Mesothelial cell of epicardium (in vitro differentiated cells): ENCODE data around the gene DGKI. TPM values are rescaled to one million over a fixed set of nuclear protein-coding genes. Genes with fewer than 3 reads are reported as not detected.

ENCODE experiments used
- DNase-seq, 2 experiments: peaks; one replicate each; pipeline ENCODE4 v3.0.0; 2021; ENCODE audit warnings: low spot score in 2 of 2; ENCODE audit not compliant: unreplicated experiment in 2 of 2
- H3K27ac Mint-ChIP-seq: 2 replicates; pipeline ENCODE4 v1.8.0; 2021; ENCODE audit warnings: mixed read lengths
- H3K27me3 Mint-ChIP-seq: 2 replicates; pipeline ENCODE4 v1.8.0; 2021; ENCODE audit warnings: low read depth, mixed read lengths
- H3K36me3 Mint-ChIP-seq: 2 replicates; pipeline ENCODE4 v1.8.0; 2021; ENCODE audit warnings: mixed read lengths
- H3K4me1 Mint-ChIP-seq: 2 replicates; pipeline ENCODE4 v1.8.0; 2021; ENCODE audit warnings: mixed read lengths
- H3K4me3 Mint-ChIP-seq: 2 replicates; pipeline ENCODE4 v1.8.0; 2021; ENCODE audit warnings: mild to moderate bottlenecking, moderate library complexity, mixed read lengths
- H3K9me3 Mint-ChIP-seq: 2 replicates; pipeline ENCODE4 v1.8.0; 2021; ENCODE audit warnings: mixed read lengths
- total RNA-seq: library from RNA; stranded (reverse); gene quantifications from 3 replicates; pipeline ENCODE4 v1.2.1, GENCODE V29; 2021
- TF ChIP-seq, protein P1 (sequence below): fragments of 200-600 bp; sonication (generic); IDR thresholded peaks from one replicate; pipeline ENCODE4 v1.5.0; 2021; ENCODE audit warnings: antibody characterized with exemption; ENCODE audit not compliant: unreplicated experiment

Gene DGKI
- total RNA-seq, 1 donor from 2014 or later, result 2.0 TPM

DNA sequence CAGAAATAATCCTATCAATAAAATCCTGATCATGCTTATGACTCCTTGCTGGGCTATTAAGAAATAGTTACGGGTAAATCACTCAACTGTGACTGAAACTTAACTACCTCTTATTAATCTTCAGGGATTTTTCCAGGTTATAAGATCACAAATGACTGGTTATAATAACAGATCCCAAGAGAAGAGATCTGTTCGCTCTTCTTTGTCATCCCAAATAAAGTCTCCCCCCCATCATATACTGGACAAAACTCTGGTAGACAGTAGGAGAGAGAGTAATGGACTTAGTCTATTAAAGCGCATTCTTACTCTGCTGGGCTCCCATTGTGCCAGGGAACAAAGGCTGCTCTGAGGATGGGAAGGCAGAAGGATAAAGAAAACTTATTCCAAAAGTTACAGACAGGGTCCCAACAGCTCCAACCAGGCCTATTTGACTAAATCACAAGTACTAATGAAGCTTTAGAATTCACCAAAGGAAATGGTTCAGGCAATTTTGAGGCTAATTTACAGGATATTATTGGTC, 233.7 kb downstream of the DGKI start:
- TF ChIP-seq, protein P1, sequence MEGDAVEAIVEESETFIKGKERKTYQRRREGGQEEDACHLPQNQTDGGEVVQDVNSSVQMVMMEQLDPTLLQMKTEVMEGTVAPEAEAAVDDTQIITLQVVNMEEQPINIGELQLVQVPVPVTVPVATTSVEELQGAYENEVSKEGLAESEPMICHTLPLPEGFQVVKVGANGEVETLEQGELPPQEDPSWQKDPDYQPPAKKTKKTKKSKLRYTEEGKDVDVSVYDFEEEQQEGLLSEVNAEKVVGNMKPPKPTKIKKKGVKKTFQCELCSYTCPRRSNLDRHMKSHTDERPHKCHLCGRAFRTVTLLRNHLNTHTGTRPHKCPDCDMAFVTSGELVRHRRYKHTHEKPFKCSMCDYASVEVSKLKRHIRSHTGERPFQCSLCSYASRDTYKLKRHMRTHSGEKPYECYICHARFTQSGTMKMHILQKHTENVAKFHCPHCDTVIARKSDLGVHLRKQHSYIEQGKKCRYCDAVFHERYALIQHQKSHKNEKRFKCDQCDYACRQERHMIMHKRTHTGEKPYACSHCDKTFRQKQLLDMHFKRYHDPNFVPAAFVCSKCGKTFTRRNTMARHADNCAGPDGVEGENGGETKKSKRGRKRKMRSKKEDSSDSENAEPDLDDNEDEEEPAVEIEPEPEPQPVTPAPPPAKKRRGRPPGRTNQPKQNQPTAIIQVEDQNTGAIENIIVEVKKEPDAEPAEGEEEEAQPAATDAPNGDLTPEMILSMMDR, result no peak
- no peak for DNase-seq
- Mint-ChIP-seq H3K27me3 (no peaks in the 10 kb centered on the region), H3K9me3 (no peaks in the 10 kb centered on the region), H3K27ac (peak overlapping the region; percentile 71), H3K36me3 (no peaks in the 10 kb centered on the region), H3K4me3 (no peak overlapping the region), H3K4me1 (peaks cover 33% of the 10 kb centered on the region)

DNA sequence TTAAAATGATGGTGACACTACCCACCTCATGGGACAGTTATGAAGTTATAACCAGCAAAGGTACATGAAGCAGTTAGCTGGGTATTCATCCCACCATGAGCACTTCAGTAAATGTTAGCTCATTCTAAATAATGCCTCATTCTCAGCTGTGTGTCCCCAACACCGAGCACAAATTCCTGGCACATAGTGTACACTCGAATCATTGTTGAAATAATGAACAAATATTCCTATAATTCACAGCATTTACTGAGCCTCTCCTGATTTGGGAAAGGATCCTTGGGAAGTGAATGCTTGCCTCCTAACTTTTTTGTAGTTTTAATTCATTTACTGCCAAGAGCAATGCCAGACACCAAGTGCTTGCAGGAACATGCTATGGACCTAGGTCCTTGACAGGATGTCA, 235.2 kb downstream of the DGKI start:
- Mint-ChIP-seq H3K27me3 (no peaks in the 10 kb centered on the region), H3K4me1 (peaks cover 33% of the 10 kb centered on the region), H3K36me3 (no peaks in the 10 kb centered on the region), H3K9me3 (no peaks in the 10 kb centered on the region), H3K27ac (no peak overlapping the region), H3K4me3 (no peak overlapping the region)
- TF ChIP-seq, protein P1, result no peak
- DNase-seq, result no peak

DNA sequence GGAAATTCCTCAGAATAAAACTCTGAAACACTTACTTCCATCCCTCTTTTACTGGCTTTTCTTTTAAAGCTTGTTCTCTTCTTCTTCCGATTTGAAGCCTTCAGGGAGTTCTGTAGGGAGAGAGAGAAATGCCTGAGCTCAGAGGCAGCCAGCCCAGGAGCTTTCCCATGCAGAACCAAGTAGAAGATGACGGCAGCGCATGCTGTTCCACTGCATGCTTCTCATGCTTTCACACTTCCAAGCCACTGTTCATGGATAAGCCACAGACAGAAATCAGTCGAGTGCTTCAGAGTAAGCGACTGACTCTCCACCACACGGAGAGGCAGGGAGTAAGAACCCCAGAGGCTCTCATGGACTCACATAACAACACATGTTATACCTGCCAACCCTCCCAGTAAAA, 237.3 kb downstream of the DGKI start:
- Mint-ChIP-seq H3K4me3 (no peak overlapping the region), H3K27ac (no peak overlapping the region), H3K27me3 (no peaks in the 10 kb centered on the region), H3K36me3 (no peaks in the 10 kb centered on the region), H3K4me1 (peaks cover 31% of the 10 kb centered on the region), H3K9me3 (no peaks in the 10 kb centered on the region)
- TF ChIP-seq, protein P1, result no peak
- DNase-seq, result no peak

DNA sequence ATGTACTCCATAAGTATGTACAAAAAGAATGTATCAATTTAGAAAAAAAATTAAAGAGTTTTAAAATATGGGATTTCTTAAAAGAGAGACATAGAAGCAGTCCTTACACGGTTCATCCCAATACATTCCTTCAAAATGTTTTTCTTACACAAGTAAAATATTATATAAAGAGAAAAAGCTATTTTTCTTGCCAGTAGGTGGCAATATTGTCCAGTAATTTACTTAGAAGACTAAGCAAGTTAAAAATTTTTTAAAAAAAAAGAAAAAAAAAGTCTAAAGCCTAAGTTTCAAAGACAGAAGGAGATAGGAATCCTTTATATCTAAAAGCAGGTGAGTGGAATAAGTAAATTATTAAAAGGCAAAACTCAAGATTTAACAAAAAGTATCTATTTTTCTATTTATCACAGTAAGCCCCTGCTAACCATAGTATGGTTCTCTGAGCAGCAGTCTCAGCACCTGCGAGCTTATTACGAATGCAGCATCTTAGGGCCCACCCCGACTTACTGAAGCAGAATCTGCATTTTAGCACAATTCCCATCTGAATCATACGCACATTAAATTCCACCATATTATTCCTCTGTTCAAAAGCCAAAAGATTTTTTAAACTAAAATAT, 240.6 kb downstream of the DGKI start:
- no peak overlapping the region for H3K27ac Mint-ChIP-seq

DNA sequence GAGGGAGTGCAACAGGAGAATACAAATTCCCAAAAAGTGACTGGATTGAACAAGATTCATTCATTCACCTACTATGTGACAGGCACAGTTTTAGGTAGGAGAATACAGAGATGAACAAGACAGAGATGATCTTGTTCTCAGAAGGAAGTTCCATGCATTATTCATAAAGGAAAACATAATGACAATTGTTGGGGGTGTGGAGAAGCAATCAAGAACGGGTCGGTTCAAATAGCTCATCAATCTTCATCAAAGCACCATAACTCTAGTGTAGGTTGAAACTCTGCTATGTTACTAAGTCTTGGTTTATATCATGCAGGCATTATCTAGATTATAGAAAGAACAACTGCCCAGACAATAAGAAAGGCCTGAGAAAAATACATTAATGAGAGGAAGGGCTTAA, 243.7 kb downstream of the DGKI start:
- DNase-seq, result no peak
- Mint-ChIP-seq H3K4me1 (peaks cover 11% of the 10 kb centered on the region), H3K4me3 (no peak overlapping the region), H3K9me3 (no peaks in the 10 kb centered on the region), H3K27ac (peak overlapping the region; percentile 4), H3K27me3 (no peaks in the 10 kb centered on the region), H3K36me3 (no peaks in the 10 kb centered on the region)
- TF ChIP-seq, protein P1, result no peak

More for the DNA sequence above, 240.6 kb downstream of the DGKI start:
- Mint-ChIP-seq H3K4me3 (no peak overlapping the region), H3K9me3 (no peaks in the 10 kb centered on the region), H3K36me3 (no peaks in the 10 kb centered on the region), H3K27me3 (no peaks in the 10 kb centered on the region), H3K4me1 (peaks cover 15% of the 10 kb centered on the region)
- TF ChIP-seq, protein P1, result peak; percentile 83
- no peak for DNase-seq
